A549 (cell line): ENCODE data around the gene SETD3. TPM values are rescaled to one million over a fixed set of nuclear protein-coding genes. Genes with fewer than 3 reads are reported as not detected.

Source experiments
- ATAC-seq, 2 experiments: fragments of 200-7000 bp in 1 of 2; fragments of >200 bp in 1 of 2; cut with Nextera tagmentation in 1 of 2; cut with Tn5 transposase in 1 of 2; 3 replicates each; pipeline versions ENCODE4 v1.8.0 to v1.9.1; 2018 to 2020; ENCODE audit warnings: mild to moderate bottlenecking in 1 of 2, moderate library complexity in 1 of 2
- CTCF ChIA-PET: fragments of 300-600 bp; sonication (Branson Sonifier 250); formaldehyde crosslinking; extraction: SDS; loops from one replicate; lab custom pipeline; 2021; ENCODE audit warnings: antibody characterized with exemption, inconsistent platforms; lab: Yijun Ruan, JAX
- POLR2A ChIA-PET: fragments of 350-600 bp; formaldehyde crosslinking; extraction: SDS; loops from one replicate; lab custom pipeline; 2021; ENCODE audit warnings: antibody characterized with exemption, inconsistent platforms; lab: Yijun Ruan, JAX
- DNase-seq, 2 experiments: peaks; one replicate each; pipeline versions ENCODE4 v3.0.0 to v3.0.0-alpha.2; 2011 to 2016; ENCODE audit warnings: low read depth in 1 of 2, low spot score in 1 of 2
- FAIRE-seq: peaks from 2 replicates; lab custom pipeline; 2011; peaks lifted over from hg19 to GRCh38; lab: Jason Lieb, UNC
- H3K27ac ChIP-seq, 2 experiments: fragments of >200 bp; sonication (Bioruptor Twin); formaldehyde crosslinking; 3 replicates each; pipeline ENCODE4 v1.5.1; 2016 to 2017
- H3K4me1 ChIP-seq: fragments of >200 bp; sonication (Bioruptor Twin); formaldehyde crosslinking; 3 replicates; pipeline ENCODE4 v1.6.1; 2016
- H3K4me2 ChIP-seq: fragments of >200 bp; sonication (Bioruptor Twin); formaldehyde crosslinking; 3 replicates; pipeline ENCODE4 v1.6.1; 2016
- H3K4me3 ChIP-seq: fragments of >200 bp; sonication (Bioruptor Twin); formaldehyde crosslinking; 3 replicates; pipeline ENCODE4 v1.5.1; 2016
- H3K9me3 ChIP-seq: fragments of >200 bp; sonication (Bioruptor Twin); formaldehyde crosslinking; 3 replicates; pipeline ENCODE4 v1.6.1; 2016
- CHD2 ChIP-seq: fragments of 150-350 bp; IDR thresholded peaks from 2 replicates; pipeline ENCODE4 v1.6.1; 2014; ENCODE audit warnings: low read length; ENCODE audit not compliant: partially characterized antibody
- CHD4 ChIP-seq: fragments of 200-600 bp; sonication (generic); IDR thresholded peaks from 2 replicates; pipeline ENCODE4 v1.6.1; 2016; ENCODE audit warnings: antibody characterized with exemption, mild to moderate bottlenecking, borderline replicate concordance
- FOSL2 ChIP-seq, 2 experiments: fragments of 450-650 bp in 1 of 2; fragments of >200 bp in 1 of 2; sonication (Bioruptor Twin) in 1 of 2; formaldehyde crosslinking; IDR thresholded peaks; 2 replicates each; pipeline versions ENCODE4 v1.5.0 to v1.6.1; 2016 to 2020; ENCODE audit warnings: mild to moderate bottlenecking in 1 of 2, moderate library complexity in 1 of 2
- FOXS1 ChIP-seq: fragments of 250-450 bp; sonication (Bioruptor Pico); IDR thresholded peaks from 2 replicates; pipeline ENCODE4 v1.5.0; 2020; ENCODE audit warnings: mild to moderate bottlenecking, moderate library complexity
- GATA3 ChIP-seq: IDR thresholded peaks from 2 replicates; pipeline ENCODE4 v1.6.1; 2012; ENCODE audit warnings: borderline replicate concordance
- HDAC2 ChIP-seq: fragments of 200-600 bp; sonication (generic); IDR thresholded peaks from 2 replicates; pipeline ENCODE4 v1.6.1; 2016
- HEYL ChIP-seq: fragments of 250-450 bp; sonication (Bioruptor Pico); IDR thresholded peaks from 2 replicates; pipeline ENCODE4 v1.8.0; 2021; ENCODE audit warnings: mild to moderate bottlenecking, moderate library complexity
- HOXA7 ChIP-seq: fragments of 250-450 bp; sonication (Bioruptor Pico); IDR thresholded peaks from 2 replicates; pipeline ENCODE4 v1.5.0; 2020; ENCODE audit warnings: mild to moderate bottlenecking, moderate library complexity
- HOXB5 ChIP-seq: fragments of 250-450 bp; sonication (Bioruptor Pico); IDR thresholded peaks from 2 replicates; pipeline ENCODE4 v1.5.0; 2020; ENCODE audit warnings: mild to moderate bottlenecking, moderate library complexity
- KDM1A ChIP-seq: fragments of 200-600 bp; sonication (generic); IDR thresholded peaks from 2 replicates; pipeline ENCODE4 v1.6.1; 2016; ENCODE audit warnings: low read depth, mild to moderate bottlenecking
- MAZ ChIP-seq: fragments of 150-350 bp; IDR thresholded peaks from 2 replicates; pipeline ENCODE4 v1.6.1; 2014; ENCODE audit warnings: antibody characterized with exemption, low read depth, low read length, borderline replicate concordance
- PHF8 ChIP-seq: fragments of 200-600 bp; sonication (generic); IDR thresholded peaks from 2 replicates; pipeline ENCODE4 v1.6.1; 2016; ENCODE audit warnings: low read depth, mild to moderate bottlenecking, antibody characterized with exemption, moderate library complexity, borderline replicate concordance
- POLR2AphosphoS2 ChIP-seq: conservative IDR thresholded peaks from 2 replicates; pipeline ENCODE4 v1.6.1; 2012; ENCODE audit warnings: low read length, improper control_type of control experiment, inconsistent platforms
- SMC3 ChIP-seq: fragments of >200 bp; sonication (Bioruptor Twin); formaldehyde crosslinking; IDR thresholded peaks from 3 replicates; pipeline ENCODE4 v1.6.1; 2018; ENCODE audit warnings: inconsistent platforms
- TP53 ChIP-seq: fragments of 250-450 bp; sonication (Bioruptor Pico); IDR thresholded peaks from 2 replicates; pipeline ENCODE4 v1.5.0; 2021; ENCODE audit warnings: mild to moderate bottlenecking, moderate library complexity
- ZC3H11A ChIP-seq: fragments of 450-650 bp; IDR thresholded peaks from 2 replicates; pipeline ENCODE4 v1.6.1; 2014; ENCODE audit warnings: antibody characterized with exemption, mild to moderate bottlenecking
- ZFP36 ChIP-seq: fragments of 450-650 bp; IDR thresholded peaks from 2 replicates; pipeline ENCODE4 v1.6.1; 2014; ENCODE audit warnings: borderline replicate concordance; ENCODE audit not compliant: partially characterized antibody
- WGBS: methylation state at CpG from one replicate; pipeline ENCODE4 v1.1.6; 2017; ENCODE audit errors: missing lambda C conversion rate; 5-methylcytosine and 5-hydroxymethylcytosine counted together
- polyA plus RNA-seq, 4 experiments: library from polyadenylated mRNA; depleted of rRNA in 3 of 4; stranded (reverse); fragments of >200 nt; fragmentation: RNase III in 1 of 4; extraction: RNeasy Plus Mini Kit Qiagen cat#74134 plus additional on column Dnase treatment in 1 of 4; gene quantifications; 2 replicates in 3 of 4; 3 replicates in 1 of 4; pipeline ENCODE4 v1.2.3, GENCODE V29; 2011 to 2017
- TF ChIP-seq, protein P1 (sequence below): fragments of >200 bp; sonication (Bioruptor Twin); formaldehyde crosslinking; IDR thresholded peaks from 3 replicates; pipeline ENCODE4 v1.6.1; 2016
- TF ChIP-seq, protein P2 (sequence below): fragments of 450-650 bp; IDR thresholded peaks from 2 replicates; pipeline ENCODE4 v1.6.1; 2014; ENCODE audit warnings: antibody characterized with exemption
- TF ChIP-seq, protein P3 (sequence below): fragments of >200 bp; sonication (Bioruptor Twin); formaldehyde crosslinking; IDR thresholded peaks from 2 replicates; pipeline ENCODE4 v1.6.1; 2016
- TF ChIP-seq, protein P4 (sequence below): IDR thresholded peaks from 2 replicates; pipeline ENCODE4 v1.6.1; 2012
- TF ChIP-seq, protein P5 (sequence below): fragments of 250-450 bp; sonication (Bioruptor Pico); IDR thresholded peaks from 2 replicates; pipeline ENCODE4 v1.5.0; 2021; ENCODE audit warnings: mild to moderate bottlenecking, moderate library complexity, borderline replicate concordance

SETD3 gene
- polyA plus RNA-seq, 2 of the 4 experiments (the other 2 are of a cell fraction), result 43.1 to 59.7 TPM

DNA sequence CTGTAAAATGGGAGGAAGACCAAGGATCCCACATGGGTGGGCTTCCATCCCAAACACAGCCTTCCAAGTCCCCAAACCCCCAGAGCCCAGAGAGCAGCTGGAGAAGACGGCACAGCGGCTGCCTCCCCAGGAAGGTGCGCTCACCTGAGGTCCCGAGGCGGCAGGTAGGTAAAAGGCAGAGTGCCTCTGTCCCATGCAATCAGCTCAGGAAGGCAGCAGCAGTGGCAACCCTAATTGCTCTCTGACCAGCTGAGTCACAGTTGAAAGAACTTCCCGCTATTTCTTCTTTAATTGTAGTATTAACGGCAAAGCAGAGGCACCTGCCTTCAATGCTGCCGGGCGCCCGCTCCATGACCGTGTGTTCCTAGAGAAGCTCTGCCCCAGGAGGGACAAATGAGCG is 117.6 kb downstream of the SETD3 start:
- Histone ChIP-seq H3K4me3 (no peak overlapping the region), H3K27ac (no peak overlapping the region), H3K9me3 (no peaks in the 10 kb centered on the region), H3K4me1 (no peaks in the 10 kb centered on the region), H3K4me2 (no peak overlapping the region)
- 100% methylated on average over 7 of the region's 12 CpGs for WGBS
- DNase-seq, result no peak
- no peak for FAIRE-seq
- ChIA-PET POLR2A (no interaction called here), CTCF (interaction anchor here (1.0 to 1.7 kb wide), 2 partner anchors 44 to 52 kb away, joined by 3 to 4 read pairs; no protein-coding TSS in a partner anchor)
- ATAC-seq, result no peak
- TF ChIP-seq CHD4 (no peak), TP53 (CRISPR knock-in tag) (no peak), ZFP36 (no peak), HDAC2 (no peak), PHF8 (no peak)
- TF ChIP-seq, protein P1, sequence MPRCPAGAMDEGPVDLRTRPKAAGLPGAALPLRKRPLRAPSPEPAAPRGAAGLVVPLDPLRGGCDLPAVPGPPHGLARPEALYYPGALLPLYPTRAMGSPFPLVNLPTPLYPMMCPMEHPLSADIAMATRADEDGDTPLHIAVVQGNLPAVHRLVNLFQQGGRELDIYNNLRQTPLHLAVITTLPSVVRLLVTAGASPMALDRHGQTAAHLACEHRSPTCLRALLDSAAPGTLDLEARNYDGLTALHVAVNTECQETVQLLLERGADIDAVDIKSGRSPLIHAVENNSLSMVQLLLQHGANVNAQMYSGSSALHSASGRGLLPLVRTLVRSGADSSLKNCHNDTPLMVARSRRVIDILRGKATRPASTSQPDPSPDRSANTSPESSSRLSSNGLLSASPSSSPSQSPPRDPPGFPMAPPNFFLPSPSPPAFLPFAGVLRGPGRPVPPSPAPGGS, result no peak
- TF ChIP-seq, protein P2, sequence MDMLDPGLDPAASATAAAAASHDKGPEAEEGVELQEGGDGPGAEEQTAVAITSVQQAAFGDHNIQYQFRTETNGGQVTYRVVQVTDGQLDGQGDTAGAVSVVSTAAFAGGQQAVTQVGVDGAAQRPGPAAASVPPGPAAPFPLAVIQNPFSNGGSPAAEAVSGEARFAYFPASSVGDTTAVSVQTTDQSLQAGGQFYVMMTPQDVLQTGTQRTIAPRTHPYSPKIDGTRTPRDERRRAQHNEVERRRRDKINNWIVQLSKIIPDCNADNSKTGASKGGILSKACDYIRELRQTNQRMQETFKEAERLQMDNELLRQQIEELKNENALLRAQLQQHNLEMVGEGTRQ, result no peak

DNA sequence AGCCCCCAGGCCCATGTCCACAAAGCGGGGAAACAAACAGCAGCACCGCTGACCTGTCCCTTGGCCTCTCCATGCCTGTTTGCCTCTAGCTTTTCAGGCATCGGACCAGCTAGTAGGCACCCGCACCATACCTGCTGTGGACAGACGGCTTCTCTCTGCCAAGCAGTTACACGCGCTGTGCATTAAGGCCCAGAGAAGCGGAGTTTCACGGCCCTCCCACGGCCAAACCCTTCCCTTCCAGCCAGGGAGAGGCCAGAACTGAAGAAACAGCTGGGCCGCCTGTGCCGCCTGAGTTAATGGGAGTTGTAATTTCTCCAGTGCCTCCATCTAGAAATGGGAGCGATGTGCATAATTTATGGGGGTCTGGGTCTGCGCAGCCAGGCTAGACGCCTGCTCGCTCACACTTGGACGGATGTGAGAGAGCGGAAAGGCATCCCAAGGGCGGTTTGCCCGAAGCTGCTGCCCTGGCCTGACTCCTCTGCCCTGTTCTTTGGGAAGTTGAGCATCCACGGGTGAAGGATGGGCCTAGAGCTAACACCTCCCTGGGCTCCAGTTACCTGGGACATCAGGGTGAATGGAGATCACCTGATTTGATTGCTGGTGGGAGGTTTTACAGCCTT is 119.0 kb downstream of the SETD3 start:
- no peak overlapping the region for H3K4me2 ChIP-seq
- H3K4me1 ChIP-seq, result no peaks in the 10 kb centered on the region
- no peaks in the 10 kb centered on the region for H3K9me3 ChIP-seq
- ChIA-PET CTCF (interaction anchor here (1.1 to 1.7 kb wide), 3 partner anchors 27 to 54 kb away, joined by 3 to 5 read pairs (median 4); no protein-coding TSS in a partner anchor), POLR2A (no interaction called here)
- no peak for ATAC-seq
- FAIRE-seq, result no peak
- DNase-seq, result no peak
- no peak overlapping the region for H3K4me3 ChIP-seq
- H3K27ac ChIP-seq, result no peak overlapping the region
- no peak for TF ChIP-seq MAZ
- TF ChIP-seq GATA3, result no peak
- TF ChIP-seq HOXA7, result no peak
- TF ChIP-seq, protein P3, sequence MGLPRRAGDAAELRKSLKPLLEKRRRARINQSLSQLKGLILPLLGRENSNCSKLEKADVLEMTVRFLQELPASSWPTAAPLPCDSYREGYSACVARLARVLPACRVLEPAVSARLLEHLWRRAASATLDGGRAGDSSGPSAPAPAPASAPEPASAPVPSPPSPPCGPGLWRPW, result no peak
- TF ChIP-seq, protein P4, sequence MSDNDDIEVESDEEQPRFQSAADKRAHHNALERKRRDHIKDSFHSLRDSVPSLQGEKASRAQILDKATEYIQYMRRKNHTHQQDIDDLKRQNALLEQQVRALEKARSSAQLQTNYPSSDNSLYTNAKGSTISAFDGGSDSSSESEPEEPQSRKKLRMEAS, result no peak
- no peak for TF ChIP-seq SMC3
- no peak for TF ChIP-seq TP53 (CRISPR knock-in tag)
- no peak for TF ChIP-seq POLR2AphosphoS2
- TF ChIP-seq CHD2, result no peak
- TF ChIP-seq FOXS1, result no peak
- TF ChIP-seq KDM1A, result no peak
- 92% methylated on average over 21 of the region's 21 CpGs for WGBS

DNA sequence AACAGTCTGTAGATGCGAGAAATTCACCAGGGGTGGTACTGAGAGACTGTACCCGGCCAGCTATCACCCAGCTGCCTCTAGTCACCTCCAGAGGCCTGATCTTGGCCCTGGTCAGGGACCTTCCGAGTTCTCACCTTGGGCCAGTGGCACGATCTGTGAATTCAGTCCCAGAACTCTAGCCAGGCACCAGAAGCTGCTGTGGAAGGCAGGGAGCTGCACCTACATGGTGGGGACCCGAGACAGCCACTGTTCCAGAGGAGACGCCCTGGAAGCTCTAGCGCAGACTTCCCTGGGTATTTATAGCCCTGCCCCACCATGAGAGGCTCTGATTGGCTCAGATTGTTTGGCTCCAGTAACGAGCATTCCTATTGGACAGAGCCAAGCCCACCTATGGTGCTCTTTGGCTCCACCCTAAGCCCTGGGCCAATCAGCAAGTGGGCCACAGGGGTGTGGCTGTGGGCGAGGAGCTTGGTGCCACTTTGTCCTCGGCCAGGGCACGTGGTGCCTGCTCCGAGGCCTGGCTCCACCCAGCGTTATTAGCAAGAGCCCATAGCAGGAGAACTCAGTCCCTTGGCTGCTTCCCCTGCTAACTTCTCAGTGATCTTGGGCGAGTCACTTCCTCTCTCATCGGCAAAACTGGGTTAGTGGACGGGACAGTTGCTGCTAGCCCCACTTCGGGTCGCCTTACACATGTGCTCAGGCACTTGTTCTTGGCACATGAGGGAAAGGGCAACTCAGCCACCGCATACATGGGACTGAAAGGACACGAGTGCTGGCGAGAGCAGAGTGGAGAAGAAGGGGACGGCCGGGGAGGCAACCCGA is 119.7 kb downstream of the SETD3 start:
- Histone ChIP-seq H3K4me3 (no peak overlapping the region), H3K27ac (no peak overlapping the region), H3K9me3 (no peaks in the 10 kb centered on the region), H3K4me1 (no peaks in the 10 kb centered on the region), H3K4me2 (no peak overlapping the region)
- POLR2A ChIA-PET, result no interaction called here
- WGBS, result 75% methylated on average over 20 of the region's 24 CpGs
- FAIRE-seq (no peak), DNase-seq (peak; percentile 22 to 42), ATAC-seq (peak in 1 of 2 experiments; percentile 76; a peak in 3 of 6 replicates)
- CTCF ChIA-PET, result interaction anchor here (1.1 to 1.7 kb wide), 2 partner anchors 28 to 55 kb away, joined by 3 to 5 read pairs; no protein-coding TSS in a partner anchor
- no peak for TF ChIP-seq HEYL (CRISPR knock-in tag)
- TF ChIP-seq, protein P5, sequence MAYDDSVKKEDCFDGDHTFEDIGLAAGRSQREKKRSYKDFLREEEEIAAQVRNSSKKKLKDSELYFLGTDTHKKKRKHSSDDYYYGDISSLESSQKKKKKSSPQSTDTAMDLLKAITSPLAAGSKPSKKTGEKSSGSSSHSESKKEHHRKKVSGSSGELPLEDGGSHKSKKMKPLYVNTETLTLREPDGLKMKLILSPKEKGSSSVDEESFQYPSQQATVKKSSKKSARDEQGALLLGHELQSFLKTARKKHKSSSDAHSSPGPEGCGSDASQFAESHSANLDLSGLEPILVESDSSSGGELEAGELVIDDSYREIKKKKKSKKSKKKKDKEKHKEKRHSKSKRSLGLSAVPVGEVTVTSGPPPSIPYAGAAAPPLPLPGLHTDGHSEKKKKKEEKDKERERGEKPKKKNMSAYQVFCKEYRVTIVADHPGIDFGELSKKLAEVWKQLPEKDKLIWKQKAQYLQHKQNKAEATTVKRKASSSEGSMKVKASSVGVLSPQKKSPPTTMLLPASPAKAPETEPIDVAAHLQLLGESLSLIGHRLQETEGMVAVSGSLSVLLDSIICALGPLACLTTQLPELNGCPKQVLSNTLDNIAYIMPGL (CRISPR knock-in tag), result no peak
- TF ChIP-seq HDAC2, result no peak
- no peak for TF ChIP-seq ZC3H11A
- TF ChIP-seq HOXB5 (CRISPR knock-in tag), result no peak
- TF ChIP-seq, protein P3, result no peak
- no peak for TF ChIP-seq FOSL2 (IDR thresholded peaks at IDR 0.05)
- TF ChIP-seq FOSL2 (CRISPR knock-in tag; IDR thresholded peaks at IDR 0.05), result no peak
